ENCODE results near the gene PRRC2A.
"Not testable (repeated sequence)": the region's sequence is repeated elsewhere in the genome, so short reads cannot be mapped to it uniquely, and the experiment has no call there.

PRRC2A gene

DNA sequence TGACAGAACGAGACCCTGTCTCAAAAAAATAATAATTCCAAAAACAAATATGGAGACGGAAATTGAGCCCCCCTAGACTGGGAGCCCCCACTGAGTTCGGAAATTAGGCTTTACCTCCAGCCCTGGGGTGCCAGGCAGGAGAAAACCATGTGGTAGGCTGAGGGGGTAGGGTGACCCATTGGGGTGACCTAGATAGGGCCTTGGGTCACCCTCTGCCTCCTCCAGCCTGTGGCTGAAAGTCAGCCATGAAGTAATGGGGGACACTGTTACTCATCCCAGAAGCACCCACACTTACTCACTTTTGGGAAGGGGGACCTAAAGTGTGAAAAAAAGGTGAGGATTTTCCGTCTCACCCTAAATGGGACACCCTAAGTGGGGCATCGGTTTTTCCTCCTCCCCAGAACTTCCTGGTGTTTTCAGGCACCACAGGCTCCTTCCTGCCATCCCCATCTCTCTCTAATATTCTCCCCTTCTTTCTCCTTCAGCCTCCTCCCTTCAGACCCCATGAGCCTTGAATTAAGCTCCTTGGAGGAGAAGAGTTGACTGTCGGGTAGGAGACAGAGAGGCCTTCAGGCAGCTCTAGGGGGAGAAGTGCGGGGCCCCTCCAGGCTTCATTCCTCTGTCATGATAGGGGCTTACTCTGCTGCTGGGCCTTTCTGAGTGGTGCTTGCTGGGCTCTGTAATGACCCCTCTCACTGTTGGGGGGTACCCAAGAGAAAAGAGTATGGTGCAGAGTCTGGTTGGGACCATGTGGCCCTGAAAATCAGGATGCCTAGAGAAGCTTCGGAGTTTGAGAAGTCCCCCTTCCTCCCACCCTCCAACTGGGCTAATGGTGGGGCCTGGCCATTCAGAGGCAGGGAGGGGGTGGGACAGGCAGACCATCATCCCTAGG is 40.7 kb upstream of the PRRC2A start:
- no peak for DNase-seq
- Mint-ChIP-seq H3K27ac (peak overlapping the region; percentile 97), H3K36me3 (peaks cover 71% of the 10 kb centered on the region), H3K4me3 (peak overlapping the region; percentile 93), H3K9me3 (no peaks in the 10 kb centered on the region), H3K27me3 (peaks cover 4% of the 10 kb centered on the region), H3K4me1 (peaks cover 70% of the 10 kb centered on the region)
- CTCF ChIA-PET: interaction anchor here (0.6 to 33.1 kb wide), 9 partner anchors 9 to 159 kb away, joined by 3 to 1087 read pairs (median 4); partner anchors contain the start of genes ATP6V1G2, LST1, NCR3 and NFKBIL1

DNA sequence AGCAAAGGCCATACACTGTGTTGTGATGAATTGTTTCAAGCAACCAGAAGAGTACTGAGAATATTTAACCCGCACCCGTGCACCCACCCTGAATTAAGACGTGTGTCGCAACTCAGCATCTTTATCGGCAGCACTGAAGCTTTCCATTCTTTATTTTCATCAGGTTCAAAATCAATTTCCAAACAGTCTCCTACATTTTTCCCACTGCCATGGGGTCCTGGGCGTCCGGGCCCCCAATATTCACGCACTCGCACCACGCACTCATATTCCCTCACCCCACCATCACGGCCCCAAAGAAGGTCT is 40.1 kb upstream of the PRRC2A start:
- CTCF ChIA-PET: interaction anchor here (0.6 to 33.1 kb wide), 9 partner anchors 9 to 158 kb away, joined by 3 to 1087 read pairs (median 4); partner anchors contain the start of genes ATP6V1G2, LST1, NCR3 and NFKBIL1
- Mint-ChIP-seq H3K4me3 (peak overlapping the region; percentile 93), H3K27me3 (peaks cover 2% of the 10 kb centered on the region), H3K4me1 (peaks cover 70% of the 10 kb centered on the region), H3K36me3 (peaks cover 69% of the 10 kb centered on the region), H3K27ac (peak overlapping the region; percentile 97), H3K9me3 (no peaks in the 10 kb centered on the region)
- DNase-seq: no peak

DNA sequence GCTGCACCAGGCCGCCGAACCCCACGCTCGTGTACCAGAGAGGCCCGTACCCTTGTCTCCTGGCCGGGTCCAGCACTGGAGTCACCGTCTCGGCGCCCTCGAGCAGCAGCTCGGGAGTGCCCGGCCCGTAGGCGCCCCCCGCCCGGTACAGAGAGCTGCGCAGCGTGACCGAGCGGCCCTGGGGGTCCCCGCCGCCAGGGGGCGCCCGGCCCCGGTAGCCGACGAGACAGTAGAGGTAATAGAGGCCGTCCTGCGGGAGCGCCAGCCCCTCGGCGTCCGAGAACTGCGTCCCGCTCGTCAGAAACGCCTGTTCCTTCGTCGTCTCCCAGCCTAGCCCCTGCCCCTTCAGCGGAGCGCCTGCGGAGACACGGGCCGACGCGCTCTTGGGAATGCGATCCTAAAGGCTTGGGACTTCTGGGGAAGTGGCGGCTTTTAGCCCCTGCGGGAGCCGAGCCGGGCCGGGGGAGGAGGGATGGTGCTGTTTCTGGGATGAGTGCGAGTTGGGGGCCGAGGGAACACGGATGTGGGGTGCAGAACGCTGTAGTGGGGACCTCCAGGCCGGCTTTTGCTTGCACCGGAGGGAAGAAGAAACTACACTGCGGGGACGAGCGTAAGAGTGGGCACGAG is 39.6 kb upstream of the PRRC2A start:
- CTCF ChIA-PET: interaction anchor here (0.6 to 33.1 kb wide), 9 partner anchors 10 to 158 kb away, joined by 3 to 1087 read pairs (median 4); partner anchors contain the start of genes ATP6V1G2, LST1, NCR3 and NFKBIL1
- Mint-ChIP-seq H3K27me3 (no peaks in the 10 kb centered on the region), H3K4me3 (peak overlapping the region; percentile 93), H3K27ac (peak overlapping the region; percentile 97), H3K9me3 (no peaks in the 10 kb centered on the region), H3K4me1 (peaks cover 70% of the 10 kb centered on the region), H3K36me3 (peaks cover 66% of the 10 kb centered on the region)
- peak; percentile 90 for DNase-seq

DNA sequence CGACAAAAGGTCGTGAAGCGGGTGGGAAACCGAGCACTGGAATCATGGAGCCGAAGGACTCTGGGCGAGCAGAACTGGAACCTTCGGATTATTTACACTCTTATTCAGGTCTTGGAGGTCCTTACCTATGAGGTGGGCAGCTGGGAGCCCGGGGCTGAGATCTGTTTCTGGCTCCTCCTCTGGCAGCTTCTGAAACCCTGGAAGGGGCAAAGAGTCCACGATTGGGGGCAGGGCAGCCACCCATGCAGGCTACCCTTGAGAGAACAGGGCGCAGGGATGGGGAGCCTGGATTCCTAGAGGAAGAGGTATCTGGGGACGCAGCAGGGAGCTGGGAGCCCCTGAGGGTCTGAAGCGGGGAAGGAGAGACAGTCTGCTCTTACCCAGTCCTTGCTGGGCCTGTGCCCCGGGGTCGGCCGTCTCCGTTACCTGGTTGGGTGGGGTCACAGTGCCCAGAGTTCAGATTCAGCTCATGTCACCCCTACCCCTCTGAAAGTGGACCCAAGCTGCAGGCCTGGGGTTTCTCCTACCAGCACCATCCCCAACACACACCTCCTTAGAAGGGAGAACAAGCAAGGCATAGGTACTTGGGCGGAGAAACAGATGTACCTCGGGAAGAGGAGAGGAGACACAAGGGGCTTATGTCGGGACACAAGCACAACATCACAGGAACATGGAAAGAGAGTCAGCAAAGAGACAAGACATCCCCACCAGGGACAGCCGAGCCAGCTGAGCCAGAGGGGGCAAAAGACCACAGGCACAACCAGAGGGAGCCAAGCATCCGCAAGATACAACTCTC is 38.9 kb upstream of the PRRC2A start:
- CTCF ChIA-PET: interaction anchor here (1.2 to 33.1 kb wide), 5 partner anchors 12 to 157 kb away, joined by 3 to 1087 read pairs (median 4); partner anchors contain the start of genes ATP6V1G2, LST1, NCR3 and NFKBIL1
- peak; percentile 51 for DNase-seq
- H3K36me3 Mint-ChIP-seq: peaks cover 58% of the 10 kb centered on the region

DNA sequence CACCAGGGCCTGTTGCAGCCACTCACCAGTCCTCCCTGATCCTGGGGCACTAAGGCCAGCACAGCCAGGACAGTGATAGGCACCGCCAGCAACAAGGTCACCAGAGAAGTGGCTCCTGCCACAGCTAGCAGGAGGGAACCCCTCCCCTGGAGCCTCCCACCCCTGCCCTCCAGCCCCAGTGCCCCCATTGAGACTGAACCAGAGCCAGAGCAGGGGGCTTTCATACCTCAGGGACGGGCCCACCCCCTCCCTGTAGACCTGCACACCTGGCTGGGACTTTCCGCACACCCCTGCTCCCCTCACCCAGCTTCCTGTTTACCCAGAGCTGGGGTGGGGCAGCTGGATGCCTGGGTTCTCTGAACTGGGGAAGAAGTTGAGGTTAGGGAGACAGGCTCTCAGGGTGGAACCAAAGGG is 38.3 kb upstream of the PRRC2A start, which contains the start of gene LTB:
TSS of gene LTB (minus strand) at position 195 of the 414 bp plus-strand sequence. CDS start at position 188, 7 bp downstream.
- CTCF ChIA-PET: interaction anchor here (1.0 to 33.1 kb wide), 4 partner anchors 12 to 29 kb away, joined by 3 to 1087 read pairs (median 392); partner anchors contain the start of genes ATP6V1G2, LST1, NCR3 and NFKBIL1
- peak; percentile 88 for DNase-seq
- Mint-ChIP-seq H3K4me3 (peak within 1 kb of the TSS; percentile 93), H3K27me3 (no peaks in the 10 kb centered on the region), H3K4me1 (peaks cover 72% of the 10 kb centered on the region), H3K9me3 (no peaks in the 10 kb centered on the region), H3K36me3 (peaks cover 54% of the 10 kb centered on the region), H3K27ac (peak within 1 kb of the TSS; percentile 97)

More for the DNA sequence above, 38.9 kb upstream of the PRRC2A start:
- Mint-ChIP-seq H3K27ac (peak overlapping the region; percentile 97), H3K27me3 (no peaks in the 10 kb centered on the region), H3K4me3 (peak overlapping the region; percentile 93), H3K4me1 (peaks cover 72% of the 10 kb centered on the region), H3K9me3 (no peaks in the 10 kb centered on the region)

DNA sequence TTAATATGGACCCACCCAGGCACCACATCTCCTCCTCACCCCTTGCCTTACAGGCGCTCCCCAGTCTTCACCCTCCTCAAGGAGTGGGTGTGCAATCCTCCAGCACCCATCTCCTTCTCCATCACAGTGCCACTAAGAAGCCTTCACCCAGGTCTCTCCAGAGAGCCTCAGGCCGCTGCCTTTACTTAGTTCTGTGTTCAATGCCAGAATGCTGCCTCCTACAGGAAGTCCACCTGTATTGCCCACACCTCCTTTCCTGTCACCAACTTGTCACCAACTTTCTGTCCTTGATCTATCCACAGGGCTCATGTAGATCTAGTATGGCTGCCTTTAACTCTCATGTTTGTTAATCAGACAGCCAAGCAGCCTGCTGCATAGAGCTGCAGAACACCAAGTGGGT is 35.0 kb upstream of the PRRC2A start:
- H3K27ac Mint-ChIP-seq: peak overlapping the region; percentile 97
- peak overlapping the region; percentile 71 for H3K4me3 Mint-ChIP-seq
- no peaks in the 10 kb centered on the region for H3K9me3 Mint-ChIP-seq
- peaks cover 70% of the 10 kb centered on the region for H3K4me1 Mint-ChIP-seq
- peak; percentile 76 for DNase-seq
- H3K36me3 Mint-ChIP-seq: peaks cover 33% of the 10 kb centered on the region
- CTCF ChIA-PET: interaction anchor here (22.2 to 33.1 kb wide), 3 partner anchors 8 to 32 kb away, joined by 780 to 1087 read pairs (median 780); partner anchors contain the start of genes ATP6V1G2, LST1, LTA and LTB
- no peaks in the 10 kb centered on the region for H3K27me3 Mint-ChIP-seq

DNA sequence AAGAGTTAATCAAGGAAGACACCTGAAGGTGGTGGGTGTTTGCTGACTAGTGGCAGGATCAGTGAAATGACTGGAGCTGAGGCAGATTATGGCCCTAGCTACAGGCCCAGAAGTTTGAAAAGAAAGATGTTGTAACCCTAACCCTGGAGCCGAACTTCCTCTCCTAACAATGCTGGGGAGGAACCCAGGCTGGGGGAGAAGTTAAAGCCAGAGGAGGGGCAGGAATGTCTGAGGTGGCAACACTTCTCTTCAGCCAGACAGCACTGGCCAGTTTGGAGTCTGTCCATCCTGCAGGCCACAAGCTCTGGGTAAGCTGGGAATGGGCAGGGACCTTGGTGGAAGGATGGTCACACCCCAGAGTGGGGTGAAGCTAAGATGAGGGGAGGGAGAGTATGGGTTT is 34.5 kb upstream of the PRRC2A start, which contains the start of gene LST1:
TSS of gene LST1 (plus strand) at position 270 of the 400 bp plus-strand sequence. CDS start 1,023 bp downstream, outside the sequence.
- Mint-ChIP-seq H3K4me3 (peak within 1 kb of the TSS; percentile 71), H3K36me3 (peaks cover 30% of the 10 kb centered on the region), H3K9me3 (no peaks in the 10 kb centered on the region), H3K27me3 (no peaks in the 10 kb centered on the region), H3K27ac (peak within 1 kb of the TSS; percentile 97), H3K4me1 (peaks cover 74% of the 10 kb centered on the region)
- no peak for DNase-seq
- CTCF ChIA-PET: interaction anchor here (0.5 to 33.1 kb wide), 4 partner anchors 8 to 33 kb away, joined by 4 to 1087 read pairs (median 780); partner anchors contain the start of genes ATP6V1G2, LST1, LTA and LTB

DNA sequence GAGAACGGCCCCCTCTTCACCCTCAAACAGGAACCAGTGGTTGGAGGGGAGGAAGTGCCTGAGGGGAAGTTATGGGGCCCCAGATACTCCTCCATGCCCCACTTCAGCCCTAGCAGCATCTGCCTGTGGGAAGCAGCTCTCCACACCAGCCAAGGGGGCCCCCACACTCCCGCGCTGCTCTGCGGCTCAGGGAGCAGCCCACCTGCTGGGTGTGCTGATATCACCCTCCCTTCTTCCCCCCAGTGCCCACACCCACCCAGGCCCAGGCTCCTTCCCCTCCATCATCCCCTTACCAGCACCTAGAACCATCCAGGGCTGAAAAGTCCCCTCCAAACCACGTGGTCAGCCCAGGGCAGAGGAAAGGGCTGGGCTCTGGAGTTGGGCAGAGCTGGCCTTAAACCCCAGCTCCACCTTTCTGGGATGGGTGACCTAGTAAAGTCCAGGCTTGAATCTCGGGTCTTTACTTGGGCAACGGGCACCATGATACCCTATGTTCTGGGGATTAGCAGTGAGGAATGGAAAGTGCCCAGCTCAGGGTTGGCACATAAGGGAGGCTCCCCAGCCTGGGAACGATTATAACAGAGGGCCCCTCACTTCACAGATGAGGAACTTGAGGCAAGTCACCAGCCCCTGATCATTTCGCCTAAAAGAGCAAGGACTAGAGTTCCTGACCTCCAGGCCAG is 33.8 kb upstream of the PRRC2A start:
- CTCF ChIA-PET: interaction anchor here (0.5 to 33.1 kb wide), 4 partner anchors 7 to 34 kb away, joined by 4 to 1087 read pairs (median 780); partner anchors contain the start of genes ATP6V1G2, LST1, LTA and LTB

DNA sequence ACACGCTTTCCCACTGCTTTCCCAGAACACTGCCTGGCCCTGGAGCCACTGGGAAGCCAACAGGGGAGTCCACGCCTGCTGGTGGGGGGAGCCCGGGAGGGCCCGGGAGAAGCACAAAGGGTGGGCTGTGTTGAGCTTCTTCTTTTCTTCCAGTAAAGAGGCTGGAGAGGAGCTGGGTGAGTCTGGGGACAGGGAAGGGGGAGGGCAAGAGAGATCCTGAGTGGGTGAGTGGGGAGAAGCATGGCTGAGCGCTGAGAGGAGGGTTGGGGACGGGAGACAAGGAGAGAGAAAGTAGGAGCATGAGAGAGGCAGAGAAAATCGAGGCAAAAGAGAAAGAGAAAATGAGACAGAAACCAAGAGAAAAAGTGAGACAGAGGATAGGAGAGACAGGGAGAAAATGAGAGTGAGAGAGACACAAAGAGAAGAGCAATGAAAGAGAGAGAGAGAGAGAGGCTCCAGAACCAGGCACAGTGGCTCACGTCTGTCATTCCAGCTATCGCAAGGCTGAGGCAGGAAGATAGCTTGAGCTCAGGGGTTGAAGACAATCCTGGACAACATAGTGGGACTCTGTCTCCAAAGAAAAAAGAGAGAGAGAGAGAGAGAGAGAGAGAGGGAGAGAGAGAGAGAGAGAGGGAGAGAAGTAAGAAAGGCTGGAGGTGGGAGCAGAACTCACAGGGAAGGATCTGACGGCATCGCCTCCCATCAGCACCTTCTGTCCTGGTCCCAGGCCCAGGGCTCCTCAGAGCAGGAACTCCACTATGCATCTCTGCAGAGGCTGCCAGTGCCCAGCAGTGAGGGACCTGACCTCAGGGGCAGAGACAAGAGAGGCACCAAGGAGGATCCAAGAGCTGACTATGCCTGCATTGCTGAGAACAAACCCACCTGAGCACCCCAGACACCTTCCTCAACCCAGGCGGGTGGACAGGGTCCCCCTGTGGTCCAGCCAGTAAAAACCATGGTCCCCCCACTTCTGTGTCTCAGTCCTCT is 32.4 kb upstream of the PRRC2A start:
- peak overlapping the region; percentile 91 for H3K27ac Mint-ChIP-seq

More for the DNA sequence above, 33.8 kb upstream of the PRRC2A start:
- Mint-ChIP-seq H3K27ac (peak overlapping the region; percentile 97), H3K4me3 (peak overlapping the region; percentile 71), H3K27me3 (no peaks in the 10 kb centered on the region), H3K36me3 (peaks cover 22% of the 10 kb centered on the region), H3K4me1 (peaks cover 82% of the 10 kb centered on the region), H3K9me3 (no peaks in the 10 kb centered on the region)
- DNase-seq: peak; percentile 54

DNA sequence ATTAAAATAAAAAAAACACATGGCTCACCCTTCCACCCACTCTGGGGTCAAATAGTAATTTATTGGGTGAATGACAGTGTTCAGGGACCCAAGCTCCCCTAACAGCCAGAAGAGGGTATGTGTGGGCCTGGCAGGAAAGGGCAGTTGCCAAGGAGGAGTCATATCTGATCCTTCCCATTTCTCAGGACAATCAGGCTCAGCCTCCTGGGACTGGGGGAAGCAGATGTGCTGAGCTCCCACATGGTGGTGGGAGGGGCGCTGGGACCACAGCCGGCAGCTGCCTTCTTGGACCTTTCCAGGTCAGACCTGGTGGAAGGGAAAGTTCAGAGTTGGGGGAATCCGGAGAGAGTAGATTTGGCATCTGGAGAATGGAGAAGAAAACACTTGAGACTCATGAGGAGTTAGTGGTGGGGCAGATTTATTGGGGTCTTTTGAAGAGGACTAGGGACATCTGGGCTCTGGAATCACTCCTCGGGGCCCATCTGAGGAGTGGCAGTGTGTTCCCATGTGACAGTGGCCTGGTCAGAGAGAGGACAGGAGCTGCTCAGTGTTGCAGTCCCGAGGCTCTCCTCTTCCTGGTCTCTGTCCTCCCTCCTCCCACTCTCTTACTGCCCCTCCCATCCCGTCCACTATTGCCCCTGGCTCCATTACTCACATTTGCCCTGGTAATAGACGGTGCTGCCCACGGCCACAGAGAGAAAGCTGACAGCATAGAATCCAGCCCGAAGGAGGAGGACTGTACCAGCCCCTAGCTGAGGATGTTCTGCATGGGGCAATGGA is 31.5 kb upstream of the PRRC2A start:
- Mint-ChIP-seq H3K4me1 (peaks cover 89% of the 10 kb centered on the region), H3K9me3 (no peaks in the 10 kb centered on the region)

More for the DNA sequence above, 32.4 kb upstream of the PRRC2A start:
- Mint-ChIP-seq H3K4me3 (peak overlapping the region; percentile 70), H3K27me3 (no peaks in the 10 kb centered on the region), H3K4me1 (peaks cover 87% of the 10 kb centered on the region), H3K36me3 (peaks cover 10% of the 10 kb centered on the region), H3K9me3 (no peaks in the 10 kb centered on the region)
- no peak for DNase-seq
- CTCF ChIA-PET: interaction anchor here (22.2 to 33.1 kb wide), 3 partner anchors 6 to 35 kb away, joined by 780 to 1087 read pairs (median 780); partner anchors contain the start of genes ATP6V1G2, LST1, LTA and LTB

DNA sequence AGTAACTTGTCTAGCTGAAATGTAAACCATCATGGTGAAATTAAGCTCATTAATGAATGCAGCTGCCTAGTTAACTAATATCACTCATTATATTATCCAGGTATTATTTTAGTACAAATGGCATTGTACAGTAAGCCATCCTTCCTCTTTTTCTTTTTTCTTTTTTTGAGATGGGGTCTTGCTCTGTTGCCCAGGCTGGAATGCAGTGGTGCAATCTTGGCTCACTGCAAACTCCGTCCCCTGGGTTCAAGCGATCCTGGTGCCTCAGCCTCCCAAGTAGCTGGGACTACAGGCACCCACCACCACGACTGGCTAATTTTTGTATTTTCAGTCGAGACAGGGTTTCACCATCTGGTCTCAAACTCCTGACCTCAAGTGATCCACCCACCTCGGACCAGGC is 29.8 kb upstream of the PRRC2A start:
- H3K4me3 Mint-ChIP-seq, H3K27me3 Mint-ChIP-seq, H3K9me3 Mint-ChIP-seq, DNase-seq, H3K36me3 Mint-ChIP-seq: not testable (repeated sequence)
- peak overlapping the region; percentile 70 for H3K27ac Mint-ChIP-seq
- CTCF ChIA-PET: interaction anchor here (22.2 to 33.1 kb wide), 3 partner anchors 3 to 38 kb away, joined by 780 to 1087 read pairs (median 780); partner anchors contain the start of genes ATP6V1G2, LST1, LTA and LTB
- H3K4me1 Mint-ChIP-seq: peaks cover 83% of the 10 kb centered on the region

More for the DNA sequence above, 31.5 kb upstream of the PRRC2A start:
- DNase-seq: no peak
- Mint-ChIP-seq H3K27ac (no peak overlapping the region), H3K27me3 (no peaks in the 10 kb centered on the region), H3K4me3 (peak overlapping the region; percentile 10), H3K36me3 (peaks cover 10% of the 10 kb centered on the region)
- CTCF ChIA-PET: interaction anchor here (22.2 to 33.1 kb wide), 3 partner anchors 5 to 36 kb away, joined by 780 to 1087 read pairs (median 780); partner anchors contain the start of genes ATP6V1G2, LST1, LTA and LTB

All from activated naive CD4-positive, alpha-beta T cell treated with anti-CD3 and anti-CD28 coated beads, Interleukin-2, amount 10 ng/mL, durations not matched to agents 7 days and 5 days (primary cell).